GM21390 (cell line): ENCODE results near the gene SLC4A3.

Experiments
- ATAC-seq: cut with Tn5 transposase; IDR thresholded peaks from one replicate; pipeline ENCODE4 v1.9.1; 2021; ENCODE audit not compliant: unreplicated experiment

The SLC4A3 gene

GRCh38 chr2:219627103-219628100 lies at the start of gene SLC4A3:
Gene SLC4A3 (plus strand): TSS chr2:219627630. CDS start chr2:219627993, 363 bp downstream.
- ATAC-seq, result no peak

- ATAC-seq, result no peak
Observed at GRCh38 chr2:219578811-219579613, 48.4 kb upstream of the SLC4A3 start.

- no peak for ATAC-seq
Observed at GRCh38 chr2:219581346-219581745, 46.1 kb upstream of the SLC4A3 start.

GRCh38 chr2:219591091-219591490 lies 36.3 kb upstream of the SLC4A3 start:
- ATAC-seq, result no peak

GRCh38 chr2:219592736-219593135 lies 34.7 kb upstream of the SLC4A3 start:
- no peak for ATAC-seq

GRCh38 chr2:219593154-219593553 lies 34.3 kb upstream of the SLC4A3 start:
- no peak for ATAC-seq

- ATAC-seq, result no peak
Observed at GRCh38 chr2:219595256-219595655, 32.2 kb upstream of the SLC4A3 start.

GRCh38 chr2:219596954-219597551 lies 30.4 kb upstream of the SLC4A3 start:
- ATAC-seq, result peak; percentile 12

GRCh38 chr2:219597552-219598307 lies 29.7 kb upstream of the SLC4A3 start, which contains the start of gene STK11IP:
Gene STK11IP (plus strand): TSS chr2:219597857. CDS start chr2:219598120, 263 bp downstream.
- ATAC-seq, result peak; percentile 90

- no peak for ATAC-seq
Observed at GRCh38 chr2:219598308-219599078, 28.9 kb upstream of the SLC4A3 start.

GRCh38 chr2:219603771-219604170 lies 23.7 kb upstream of the SLC4A3 start:
- no peak for ATAC-seq

- ATAC-seq, result no peak
Observed at GRCh38 chr2:219605607-219605954, 21.8 kb upstream of the SLC4A3 start.

GRCh38 chr2:219607931-219608330 lies 19.5 kb upstream of the SLC4A3 start:
- no peak for ATAC-seq

- no peak for ATAC-seq
Observed at GRCh38 chr2:219608399-219608964, 18.9 kb upstream of the SLC4A3 start.

GRCh38 chr2:219609149-219609750 lies 18.2 kb upstream of the SLC4A3 start:
- no peak for ATAC-seq

GRCh38 chr2:219611306-219611705 lies 16.1 kb upstream of the SLC4A3 start:
- ATAC-seq, result no peak

- ATAC-seq, result no peak
Observed at GRCh38 chr2:219611866-219612576, 15.4 kb upstream of the SLC4A3 start.

GRCh38 chr2:219612577-219613286 lies 14.7 kb upstream of the SLC4A3 start:
- no peak for ATAC-seq
